A673 (cell line): Measurements from ENCODE around the gene MRPS23.

ENCODE experiments used
- CTCF ChIP-seq: fragments of 300-800, 200-600 bp; sonication (generic); conservative IDR thresholded peaks from 2 replicates; pipeline ENCODE4 v1.5.1; 2017; ENCODE audit warnings: low read depth, mild to moderate bottlenecking, antibody characterized with exemption, low read length, moderate library complexity, mixed read lengths
- EZH2 ChIP-seq: fragments of 200-600 bp; sonication (generic); IDR thresholded peaks from 2 replicates; pipeline ENCODE4 v1.6.1; 2017; ENCODE audit warnings: borderline replicate concordance, low read depth, mild to moderate bottlenecking, mixed read lengths, antibody characterized with exemption, low read length; ENCODE audit not compliant: poor library complexity, severe bottlenecking

- TF ChIP-seq CTCF (no peak), EZH2 (no peak)
These were observed 31.3 kb upstream of the MRPS23 start for GRCh38 chr17:57881143-57881542.
